ENCODE results near the gene ELL.

GRCh38 chr19:18541258-18541991 lies 19.6 kb upstream of the ELL start:
- TF ChIP-seq EZH2 (IDR thresholded peaks at IDR 0.05; ENCODE audit: insufficient read depth, poor library complexity, severe bottlenecking): no peak
- TF ChIP-seq EZH2phosphoT487 (IDR thresholded peaks at IDR 0.05; ENCODE audit: insufficient read depth, low read depth): no peak

Measured in GM23248 (cell line).